H1 (cell line): ENCODE results near the gene CFHR1. TPM values are rescaled to one million over a fixed set of nuclear protein-coding genes. Genes with fewer than 3 reads are reported as not detected.

Experiments
- BCL11A ChIP-seq, 2 experiments: IDR thresholded peaks; one replicate each; pipeline ENCODE4 v1.6.1; 2011; ENCODE audit warnings: low read depth in 2 of 2, low read length in 2 of 2, mild to moderate bottlenecking in 2 of 2
- CTBP2 ChIP-seq: IDR thresholded peaks from 2 replicates; pipeline ENCODE4 v1.7.0; 2011; ENCODE audit warnings: borderline replicate concordance, mild to moderate bottlenecking, moderate library complexity, mixed read lengths, low read length; ENCODE audit not compliant: insufficient read depth, insufficient read length
- MAFK ChIP-seq: IDR thresholded peaks from 2 replicates; pipeline ENCODE4 v1.6.1; 2012; ENCODE audit warnings: low read depth, mild to moderate bottlenecking, improper control_type of control experiment, low read length
- NRF1 ChIP-seq: IDR thresholded peaks from 2 replicates; pipeline ENCODE4 v1.6.1; 2011; ENCODE audit warnings: mild to moderate bottlenecking, low read depth, low read length, improper control_type of control experiment
- SP2 ChIP-seq: IDR thresholded peaks from 2 replicates; pipeline ENCODE4 v1.6.1; 2012; ENCODE audit warnings: mild to moderate bottlenecking, low read length, inconsistent platforms
- SRF ChIP-seq: IDR thresholded peaks from 2 replicates; pipeline ENCODE4 v1.6.1; 2011; ENCODE audit warnings: mild to moderate bottlenecking, low read depth, low read length, moderate library complexity
- polyA plus RNA-seq, 7 experiments: library from polyadenylated mRNA; depleted of rRNA in 3 of 7; stranded (reverse) in 5 of 7; unstranded in 2 of 7; fragments of >200 nt in 5 of 7; fragments of 200-250 nt in 2 of 7; gene quantifications; 1 replicate in 5 of 7; 2 replicates in 1 of 7; 4 replicates in 1 of 7; pipeline versions ENCODE4 v1.2.1 to v1.2.3, GENCODE V29; 2011 to 2013; ENCODE audit warnings: missing spikeins in 2 of 7, mixed read lengths in 2 of 7
- total RNA-seq: library from RNA; stranded (reverse); fragmentation: NEBNext Ultra II Directional; extraction: Animal tissue kit (Norgen Biotek cat#: 25700); gene quantifications from 2 replicates; pipeline ENCODE4 v1.2.1, GENCODE V29; 2021

CFHR1 gene
- total and polyA plus RNA-seq, 2 of the 8 experiments (the other 6 are each of a cell fraction or from before 2014, with no cell fraction given) = not detected

DNA sequence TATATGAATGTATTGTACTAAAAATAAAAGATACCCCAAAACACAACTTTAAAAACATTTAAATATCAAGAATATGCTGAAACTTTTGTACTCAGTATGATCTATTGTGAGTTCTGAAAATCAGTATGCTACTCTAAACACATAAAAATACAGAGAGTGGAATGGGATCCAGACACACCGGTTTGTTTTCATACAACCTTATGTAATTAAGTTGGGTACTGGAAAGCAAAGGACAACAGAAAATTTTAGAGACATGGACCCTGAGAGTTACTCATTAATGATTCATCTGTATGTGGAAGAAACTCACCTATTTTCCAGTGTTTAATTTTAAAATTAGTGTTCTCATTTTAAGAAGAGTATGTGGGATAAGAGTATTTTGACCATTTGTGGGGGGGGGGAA, 45.8 kb upstream of the CFHR1 start (continued):
- TF ChIP-seq MAFK (no peak), NRF1 (no peak), CTBP2 (no peak), SP2 (no peak), BCL11A (IDR thresholded peaks at IDR 0.05; ENCODE audit: low read depth in 2 of 2, low read length in 2 of 2) (no peak), SRF (no peak)
